ENCODE data around the gene WFDC11. TPM values are rescaled to one million over a fixed set of nuclear protein-coding genes. Genes with fewer than 3 reads are reported as not detected.
"Not testable (repeated sequence)": the region's sequence is repeated elsewhere in the genome, so short reads cannot be mapped to it uniquely, and the experiment has no call there.

Gene WFDC11
- total RNA-seq, 1 experiment from 2014 or later = not detected

- Histone ChIP-seq H3K56ac (ENCODE audit: insufficient read length, low read depth, low read length) (no peak overlapping the region), H3K9me3 (ENCODE audit: control insufficient read depth, low read depth, low read length) (no peaks in the 10 kb centered on the region), H3K4me2 (ENCODE audit: insufficient read depth, insufficient read length, low read length) (no peak overlapping the region), H4K20me1 (ENCODE audit: control insufficient read depth, insufficient read depth, insufficient read length) (no peaks in the 10 kb centered on the region), H4K8ac (replicated peaks; ENCODE audit: insufficient read length, low read depth, low read length) (no peak overlapping the region), H3K4me1 (ENCODE audit: insufficient read depth, low read length) (no peaks in the 10 kb centered on the region; the same call in 1 of the 2 replicates), H2AFZ (ENCODE audit: low read length) (no peak overlapping the region), H2AK5ac (ENCODE audit: insufficient read length, low read length) (no peak overlapping the region), H2BK15ac (ENCODE audit: low read depth, low read length) (no peak overlapping the region), H3K23me2 (ENCODE audit: insufficient read length, low read depth, low read length, poor library complexity, severe bottlenecking) (no peaks in the 10 kb centered on the region), H3K23ac (ENCODE audit: insufficient read length, low read depth, low read length) (no peak overlapping the region), H3K4ac (ENCODE audit: low read depth, low read length) (no peak overlapping the region), H3K18ac (ENCODE audit: insufficient read length, low read depth, low read length) (no peak overlapping the region), H3T11ph (ENCODE audit: low read length) (no peak overlapping the region), H2BK20ac (ENCODE audit: low read depth, low read length, poor library complexity, severe bottlenecking) (no peak overlapping the region), H2BK12ac (ENCODE audit: insufficient read length, low read depth, low read length) (no peak overlapping the region), H2BK5ac (ENCODE audit: insufficient read length, low read length) (no peak overlapping the region), H4K5ac (ENCODE audit: insufficient read length, low read depth, low read length) (no peak overlapping the region), H4K91ac (ENCODE audit: insufficient read length, low read depth, low read length) (no peak overlapping the region), H3K79me1 (ENCODE audit: insufficient read depth, low read depth, low read length, poor library complexity, severe bottlenecking) (no peaks in the 10 kb centered on the region), H3K27ac (ENCODE audit: insufficient read length, low read depth, low read length) (no peak overlapping the region), H3K14ac (ENCODE audit: insufficient read depth, low read length) (no peak overlapping the region), H2BK120ac (ENCODE audit: low read depth, low read length, poor library complexity, severe bottlenecking) (no peak overlapping the region), H3K9ac (ENCODE audit: extremely low read depth, insufficient read length, low read length) (no peak overlapping the region), H3K27me3 (ENCODE audit: insufficient read depth, low read length) (no peaks in the 10 kb centered on the region), H3K79me2 (ENCODE audit: insufficient read depth, low read length) (no peaks in the 10 kb centered on the region)
- Mint-ChIP-seq H3K27me3 (ENCODE audit: low read depth) (no peaks in the 10 kb centered on the region; the same call in 1 of the 2 replicates), H3K36me3 (ENCODE audit: insufficient read depth in 1 of 3, low read depth in 3 of 3) (peaks cover 13 to 16% (median 15%) of the 10 kb centered on the region in 3 experiments), H3K9me3 (peaks cover 21 to 25% of the 10 kb centered on the region in 2 experiments), H3K4me1 (peaks cover 10% of the 10 kb centered on the region in 2 experiments), H3K27ac (no peak overlapping the region), H3K4me3 (no peak overlapping the region)
- no peak for DNase-seq
- whole genome bisulfite sequencing (ENCODE audit: extremely low coverage, insufficient read length, low lambda C conversion rate) = no CpG with 5 or more reads among the region's 3 CpGs
- TF ChIP-seq, protein P1, sequence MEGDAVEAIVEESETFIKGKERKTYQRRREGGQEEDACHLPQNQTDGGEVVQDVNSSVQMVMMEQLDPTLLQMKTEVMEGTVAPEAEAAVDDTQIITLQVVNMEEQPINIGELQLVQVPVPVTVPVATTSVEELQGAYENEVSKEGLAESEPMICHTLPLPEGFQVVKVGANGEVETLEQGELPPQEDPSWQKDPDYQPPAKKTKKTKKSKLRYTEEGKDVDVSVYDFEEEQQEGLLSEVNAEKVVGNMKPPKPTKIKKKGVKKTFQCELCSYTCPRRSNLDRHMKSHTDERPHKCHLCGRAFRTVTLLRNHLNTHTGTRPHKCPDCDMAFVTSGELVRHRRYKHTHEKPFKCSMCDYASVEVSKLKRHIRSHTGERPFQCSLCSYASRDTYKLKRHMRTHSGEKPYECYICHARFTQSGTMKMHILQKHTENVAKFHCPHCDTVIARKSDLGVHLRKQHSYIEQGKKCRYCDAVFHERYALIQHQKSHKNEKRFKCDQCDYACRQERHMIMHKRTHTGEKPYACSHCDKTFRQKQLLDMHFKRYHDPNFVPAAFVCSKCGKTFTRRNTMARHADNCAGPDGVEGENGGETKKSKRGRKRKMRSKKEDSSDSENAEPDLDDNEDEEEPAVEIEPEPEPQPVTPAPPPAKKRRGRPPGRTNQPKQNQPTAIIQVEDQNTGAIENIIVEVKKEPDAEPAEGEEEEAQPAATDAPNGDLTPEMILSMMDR (conservative IDR thresholded peaks at IDR 0.05) = no peak
Measured at GRCh38 chr20:45646875-45647274, 23.2 kb downstream of the WFDC11 start.

- H3K14ac ChIP-seq (ENCODE audit: insufficient read depth, low read length); H3K4me3 Mint-ChIP-seq; H3K56ac ChIP-seq (ENCODE audit: insufficient read length, low read depth, low read length); H4K91ac ChIP-seq (ENCODE audit: insufficient read length, low read depth, low read length); H3K23me2 ChIP-seq (ENCODE audit: insufficient read length, low read depth, low read length, poor library complexity, severe bottlenecking); H2BK12ac ChIP-seq (ENCODE audit: insufficient read length, low read depth, low read length); H2BK15ac ChIP-seq (ENCODE audit: low read depth, low read length); H3K4me2 ChIP-seq (ENCODE audit: insufficient read depth, insufficient read length, low read length); H2AFZ ChIP-seq (ENCODE audit: low read length); H2BK5ac ChIP-seq (ENCODE audit: insufficient read length, low read length); H4K20me1 ChIP-seq (ENCODE audit: control insufficient read depth, insufficient read depth, insufficient read length); DNase-seq; H3K27ac ChIP-seq (ENCODE audit: insufficient read length, low read depth, low read length); H3K4me1 ChIP-seq (ENCODE audit: insufficient read depth, low read length); H4K5ac ChIP-seq (ENCODE audit: insufficient read length, low read depth, low read length); H3K27me3 Mint-ChIP-seq (ENCODE audit: low read depth); H3K18ac ChIP-seq (ENCODE audit: insufficient read length, low read depth, low read length); H4K8ac ChIP-seq (replicated peaks; ENCODE audit: insufficient read length, low read depth, low read length); H3K36me3 Mint-ChIP-seq (ENCODE audit: insufficient read depth in 1 of 3, low read depth in 3 of 3); H3K79me2 ChIP-seq (ENCODE audit: insufficient read depth, low read length); H3K9ac ChIP-seq (ENCODE audit: extremely low read depth, insufficient read length, low read length); H2BK120ac ChIP-seq (ENCODE audit: low read depth, low read length, poor library complexity, severe bottlenecking); H3T11ph ChIP-seq (ENCODE audit: low read length); H3K9me3 ChIP-seq (ENCODE audit: control insufficient read depth, low read depth, low read length); H3K79me1 ChIP-seq (ENCODE audit: insufficient read depth, low read depth, low read length, poor library complexity, severe bottlenecking); H3K4ac ChIP-seq (ENCODE audit: low read depth, low read length); H3K27ac Mint-ChIP-seq; H3K27me3 ChIP-seq (ENCODE audit: insufficient read depth, low read length); H3K23ac ChIP-seq (ENCODE audit: insufficient read length, low read depth, low read length); H2BK20ac ChIP-seq (ENCODE audit: low read depth, low read length, poor library complexity, severe bottlenecking); H2AK5ac ChIP-seq (ENCODE audit: insufficient read length, low read length): not testable (repeated sequence)
- H3K4me1 Mint-ChIP-seq = peaks cover 10% of the 10 kb centered on the region in 2 experiments
- H3K9me3 Mint-ChIP-seq = peaks cover 11 to 16% of the 10 kb centered on the region in 2 experiments; a peak in 4 of 5 replicates
- WGBS (ENCODE audit: extremely low coverage, insufficient read length, low lambda C conversion rate) = no CpG with 5 or more reads among the region's 28 CpGs
Measured at GRCh38 chr20:45645869-45646268, 24.2 kb downstream of the WFDC11 start.

All from H9 (cell line).